ENCODE measurements around the gene FASTK.

FASTK gene

DNA sequence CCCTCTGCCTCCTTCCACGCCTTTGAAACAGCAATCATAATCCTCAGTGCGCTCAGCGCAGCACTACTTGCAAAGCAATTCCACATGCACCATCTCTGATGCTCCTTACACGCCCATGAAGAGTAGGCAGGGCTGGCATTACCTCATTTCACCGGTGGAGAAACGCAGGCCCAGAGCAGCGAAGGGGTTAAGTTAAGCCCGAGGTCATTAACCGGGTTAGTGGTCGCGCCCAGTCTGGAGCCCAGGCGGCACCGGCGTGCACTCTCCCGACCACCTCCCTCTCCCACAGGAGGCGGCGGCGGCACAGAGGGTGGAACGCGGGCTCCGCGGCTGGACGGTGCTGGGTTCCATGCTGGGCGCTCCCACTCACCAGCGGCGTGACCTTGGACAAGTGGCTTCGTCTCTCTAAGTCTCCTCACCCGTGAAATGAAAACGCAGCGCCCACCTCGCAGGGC is 515 bp downstream of the FASTK start:
- no peak for DNase-seq

GRCh38 chr7:151079199-151079910 is 1.3 kb downstream of the FASTK start:
- DNase-seq = no peak

DNA sequence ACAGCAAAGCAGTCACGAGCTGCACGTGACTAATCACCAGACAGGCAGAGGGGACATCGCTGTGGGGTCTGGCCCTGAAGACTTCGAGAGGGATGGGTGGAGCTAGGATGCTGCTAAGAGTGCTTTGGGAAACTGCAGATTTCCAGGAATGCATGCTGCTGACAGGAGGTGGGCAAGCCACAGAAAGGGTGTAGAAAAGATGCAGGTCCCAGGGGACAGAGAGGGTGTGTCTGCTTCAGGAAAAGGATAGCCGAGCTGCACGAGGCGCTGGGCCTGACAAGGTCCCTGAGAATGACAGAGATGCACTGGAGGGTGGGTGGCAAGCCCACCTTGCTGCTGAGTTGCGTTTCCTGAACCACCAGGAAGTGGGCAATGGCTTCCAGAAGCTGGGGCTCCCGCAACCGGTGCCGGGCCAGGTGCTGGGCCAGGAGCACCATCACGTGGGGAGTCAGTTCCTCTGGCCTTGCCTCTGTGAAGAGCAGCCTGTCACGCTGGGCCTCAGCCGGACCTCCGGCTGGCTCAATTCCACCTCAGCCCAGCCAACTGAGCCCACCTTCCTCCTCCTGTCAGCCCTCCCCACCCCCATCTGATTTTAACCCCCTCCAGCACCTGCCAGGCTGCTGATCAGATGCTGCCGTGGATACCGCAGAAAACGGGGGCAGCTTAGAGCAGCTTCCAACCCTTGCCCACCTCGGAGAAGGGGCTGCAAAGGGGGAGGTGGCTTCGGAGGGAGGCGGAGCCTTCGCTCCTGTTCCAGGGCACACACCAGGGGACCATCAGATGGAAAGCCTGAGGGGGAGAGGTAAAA is 2.2 kb downstream of the FASTK start:
- DNase-seq = no peak

GRCh38 chr7:151077705-151078232 is 2.8 kb downstream of the FASTK start:
- no peak for DNase-seq

DNA sequence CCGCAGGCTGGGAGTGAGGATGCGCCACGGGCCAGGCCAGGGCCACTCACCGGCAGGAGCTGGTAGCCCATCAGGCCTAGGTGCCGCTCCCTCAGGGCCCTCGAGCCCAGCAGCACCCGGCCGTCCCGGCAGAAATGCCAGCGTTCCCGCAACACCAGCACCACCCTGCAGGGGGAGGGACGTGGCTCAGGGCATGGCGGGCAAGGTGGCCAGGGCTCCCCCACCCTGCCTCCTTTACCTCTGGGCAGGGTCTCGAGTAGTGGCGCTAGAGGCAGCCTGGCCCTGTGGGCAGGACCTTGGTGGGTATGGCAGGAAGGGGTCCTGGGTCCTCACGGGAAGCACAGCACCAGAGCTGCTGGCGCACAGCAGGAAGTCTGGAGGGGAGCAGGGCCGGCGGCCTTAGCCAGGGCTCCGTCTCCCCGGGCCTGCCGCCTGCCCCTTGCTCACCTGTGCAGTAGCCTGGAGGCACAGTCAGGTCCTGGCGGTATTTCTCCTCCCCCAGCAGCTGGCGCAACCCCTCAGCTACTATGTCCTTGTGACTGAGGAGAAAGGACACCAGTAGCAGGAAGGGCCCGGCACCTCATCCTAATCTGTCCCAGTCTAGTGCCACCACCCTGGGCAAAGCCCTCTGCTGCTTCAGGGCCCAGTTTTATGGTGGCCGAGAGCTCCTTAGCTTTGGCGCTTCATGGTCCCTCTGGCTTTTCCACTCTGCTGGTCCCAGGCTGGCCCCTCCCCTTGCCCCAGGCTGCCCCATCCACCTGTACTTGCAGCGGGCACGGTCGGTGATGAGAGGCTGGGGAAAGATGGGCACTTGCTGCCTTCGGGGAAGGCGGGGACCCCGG is 3.5 kb downstream of the FASTK start:
- DNase-seq = no peak

DNA sequence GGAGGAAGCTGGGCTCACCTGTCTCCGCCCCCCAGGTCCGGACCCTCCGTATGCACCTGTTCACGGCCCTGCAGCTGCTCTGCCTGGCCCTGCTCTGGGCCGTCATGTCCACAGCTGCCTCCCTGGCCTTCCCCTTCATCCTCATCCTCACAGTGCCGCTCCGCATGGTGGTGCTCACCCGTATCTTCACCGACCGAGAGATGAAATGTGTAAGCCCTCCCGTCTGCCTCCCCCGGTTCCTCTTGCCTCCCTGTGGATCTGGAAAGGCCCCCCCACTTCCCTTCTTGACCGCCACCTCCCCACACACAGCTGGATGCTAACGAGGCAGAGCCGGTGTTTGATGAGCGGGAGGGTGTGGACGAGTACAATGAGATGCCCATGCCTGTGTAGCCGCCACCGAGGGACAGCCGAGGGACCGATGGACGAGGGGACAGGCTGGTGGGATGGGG is 4.6 kb downstream of the FASTK start:
- no peak for DNase-seq

- no peak for DNase-seq
These were observed 5.0 kb downstream of the FASTK start for GRCh38 chr7:151075662-151075971.

GRCh38 chr7:151074817-151075661 is 5.6 kb downstream of the FASTK start:
- no peak for DNase-seq

DNA sequence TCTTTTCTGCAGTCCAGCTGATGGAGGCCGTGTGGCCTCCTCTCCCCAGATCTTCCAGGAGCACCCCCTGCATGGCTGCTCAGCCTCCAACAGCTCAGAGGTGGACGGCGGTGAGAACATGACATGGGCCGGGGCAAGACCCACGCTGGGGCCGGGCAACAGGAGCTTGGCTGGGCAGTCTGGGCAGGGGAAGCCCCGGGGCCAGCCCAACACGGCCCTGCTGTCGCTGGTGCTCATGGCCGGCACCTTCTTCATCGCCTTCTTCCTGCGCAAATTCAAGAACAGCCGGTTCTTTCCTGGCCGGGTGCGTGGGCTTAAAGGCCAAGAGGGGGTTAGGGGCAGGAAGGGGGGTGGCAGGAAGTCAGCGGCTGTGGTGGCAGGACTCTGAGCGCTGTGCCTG is 6.6 kb downstream of the FASTK start:
- DNase-seq = no peak

DNA sequence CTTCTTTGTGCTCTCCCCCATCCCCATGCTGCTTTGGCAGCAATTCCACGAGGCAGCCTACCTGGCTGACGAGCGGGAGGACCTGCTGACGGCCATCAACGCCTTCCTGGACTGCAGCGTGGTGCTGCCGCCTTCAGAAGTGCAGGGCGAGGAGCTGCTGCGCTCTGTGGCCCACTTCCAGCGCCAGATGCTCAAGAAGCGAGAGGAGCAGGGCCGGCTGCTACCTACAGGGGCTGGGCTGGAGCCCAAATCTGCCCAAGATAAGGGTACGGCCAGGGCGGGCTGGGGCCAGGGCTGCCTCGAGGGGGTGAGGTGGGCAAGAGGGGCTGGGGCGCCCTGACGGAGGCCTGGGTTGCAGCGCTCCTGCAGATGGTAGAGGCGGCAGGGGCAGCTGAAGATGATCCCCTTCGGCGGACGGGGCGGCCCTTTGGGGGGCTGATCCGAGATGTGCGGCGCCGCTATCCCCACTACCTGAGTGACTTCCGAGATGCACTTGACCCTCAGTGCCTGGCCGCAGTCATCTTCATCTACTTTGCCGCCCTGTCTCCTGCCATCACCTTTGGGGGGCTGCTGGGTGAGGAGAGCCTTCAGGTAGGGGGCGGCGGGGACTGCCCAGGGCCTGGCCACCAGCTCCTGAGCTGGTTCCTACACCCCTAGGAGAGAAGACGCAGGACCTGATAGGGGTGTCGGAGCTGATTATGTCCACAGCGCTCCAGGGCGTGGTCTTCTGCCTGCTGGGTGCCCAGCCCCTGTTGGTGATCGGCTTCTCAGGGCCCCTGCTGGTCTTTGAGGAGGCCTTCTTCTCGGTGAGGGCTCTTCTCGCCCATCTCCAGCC is 9.4 kb downstream of the FASTK start:
- DNase-seq = no peak

DNA sequence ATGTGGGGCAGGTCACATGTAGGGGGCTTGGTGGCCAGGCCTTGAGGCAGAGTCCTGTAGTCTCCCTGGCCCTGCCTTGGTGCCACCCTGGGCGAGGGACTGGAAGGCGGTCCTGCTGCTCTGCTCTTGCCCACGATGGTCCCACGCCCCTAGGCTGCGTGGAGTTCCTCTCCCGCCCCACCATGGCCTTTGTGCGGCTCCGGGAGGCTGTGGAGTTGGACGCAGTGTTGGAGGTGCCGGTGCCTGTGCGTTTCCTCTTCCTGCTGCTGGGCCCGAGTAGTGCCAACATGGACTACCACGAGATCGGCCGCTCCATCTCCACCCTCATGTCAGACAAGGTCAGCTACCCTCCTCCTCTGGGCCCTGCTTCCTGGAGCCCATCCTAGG is 10.0 kb downstream of the FASTK start:
- no peak for DNase-seq

- no peak for DNase-seq
These were observed 10.6 kb downstream of the FASTK start for GRCh38 chr7:151069841-151070573.

DNA sequence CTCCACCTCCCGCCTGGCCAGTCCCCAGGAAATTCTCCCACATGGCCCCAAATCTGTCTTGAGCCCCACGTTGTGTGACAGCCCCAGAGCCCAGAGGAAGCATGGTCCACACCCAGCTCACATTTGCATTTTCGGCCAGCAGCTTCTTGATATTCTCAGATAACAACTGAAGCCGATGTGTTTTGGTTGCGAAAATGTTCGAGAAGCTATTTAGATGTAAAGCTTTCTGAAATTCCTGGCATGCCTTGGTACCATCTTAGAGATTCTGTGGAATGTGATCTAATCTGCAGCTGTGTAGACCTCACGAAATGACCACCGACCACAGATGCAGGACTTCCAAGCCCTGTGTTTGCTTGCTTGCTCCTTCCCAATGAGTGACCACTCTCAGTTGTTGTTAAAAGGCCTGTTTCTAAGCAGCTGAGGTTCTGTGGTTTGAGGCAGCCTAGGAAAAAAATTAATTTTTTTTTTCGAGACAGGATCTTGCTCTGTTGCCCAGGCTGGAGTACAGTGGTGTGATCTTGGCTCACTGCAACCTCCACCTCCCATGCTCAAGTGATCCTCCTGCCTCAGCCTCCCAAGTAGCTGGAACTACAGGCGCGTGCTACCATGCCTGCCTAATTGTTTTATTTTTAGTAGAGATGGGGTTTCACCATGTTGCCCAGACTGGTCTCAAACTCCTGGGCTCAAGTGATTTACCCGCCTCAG is 12.4 kb downstream of the FASTK start:
- DNase-seq = no peak

DNA sequence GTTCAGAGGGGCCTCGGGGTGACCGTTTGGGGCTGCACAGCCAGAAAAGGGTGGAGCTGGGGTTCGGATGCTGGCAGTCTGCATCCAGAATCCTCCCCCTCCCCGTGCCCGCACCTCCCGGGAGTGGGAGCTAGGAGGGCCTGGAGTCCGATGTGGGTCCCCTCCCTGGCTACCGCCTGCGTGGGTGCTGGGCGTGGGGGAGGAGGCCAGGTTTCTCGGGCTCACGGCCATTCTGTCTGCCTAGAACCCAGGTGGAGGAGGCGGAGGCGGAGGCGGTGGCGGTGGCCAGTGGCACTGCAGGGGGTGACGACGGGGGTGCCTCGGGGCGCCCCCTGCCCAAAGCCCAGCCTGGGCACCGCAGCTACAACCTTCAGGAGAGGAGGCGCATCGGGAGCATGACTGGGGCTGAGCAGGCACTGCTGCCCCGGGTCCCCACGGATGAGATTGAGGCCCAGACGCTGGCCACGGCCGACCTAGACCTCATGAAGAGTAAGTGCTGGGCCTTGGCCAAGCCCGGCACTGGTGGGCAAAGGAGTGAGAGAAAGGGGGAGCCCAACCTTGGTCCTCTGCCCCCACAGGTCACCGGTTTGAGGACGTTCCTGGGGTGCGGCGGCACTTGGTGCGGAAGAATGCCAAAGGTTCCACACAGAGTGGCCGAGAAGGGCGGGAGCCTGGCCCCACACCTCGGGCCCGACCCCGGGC is 14.2 kb downstream of the FASTK start:
- DNase-seq = no peak

DNA sequence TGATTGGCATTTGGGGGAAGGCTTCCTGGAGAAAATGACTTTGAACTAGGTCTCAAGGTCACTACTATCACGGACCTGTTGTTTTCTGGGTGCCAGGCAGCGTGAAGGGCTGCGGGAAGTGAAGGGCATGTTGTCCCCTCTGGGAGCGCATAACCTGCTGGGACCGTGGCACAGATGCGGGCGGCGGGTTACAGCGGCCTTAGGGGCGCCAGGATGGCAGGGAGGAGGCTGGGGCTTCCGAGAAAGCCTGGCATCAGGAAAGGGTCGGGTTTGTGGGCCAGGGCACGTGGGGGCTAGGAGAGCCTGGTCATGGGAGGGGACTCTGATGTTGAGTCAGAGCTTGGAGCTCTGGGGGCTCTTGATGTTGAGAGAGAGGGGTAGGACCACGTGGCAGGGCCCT is 15.1 kb downstream of the FASTK start:
- no peak for DNase-seq

DNA sequence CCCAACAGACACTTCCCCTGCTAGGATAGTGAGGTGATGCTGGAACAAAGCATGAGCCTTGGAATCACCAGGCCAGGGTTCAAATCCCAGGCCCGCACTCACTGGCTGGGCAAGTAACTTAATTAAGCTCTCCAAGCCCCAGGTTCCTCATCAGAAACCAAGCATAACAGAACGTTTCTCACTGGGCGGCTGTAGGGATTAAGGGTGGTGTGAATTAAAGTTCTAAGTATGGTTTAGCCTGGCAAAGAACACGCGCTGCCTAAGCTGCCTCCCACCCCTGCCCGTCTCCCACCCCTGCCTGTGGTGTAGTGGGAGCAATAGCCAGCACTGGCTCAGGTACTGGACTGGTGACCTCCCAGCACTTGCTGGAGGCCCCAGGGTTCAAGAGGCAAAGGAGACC is 15.6 kb downstream of the FASTK start:
- no peak for DNase-seq

DNA sequence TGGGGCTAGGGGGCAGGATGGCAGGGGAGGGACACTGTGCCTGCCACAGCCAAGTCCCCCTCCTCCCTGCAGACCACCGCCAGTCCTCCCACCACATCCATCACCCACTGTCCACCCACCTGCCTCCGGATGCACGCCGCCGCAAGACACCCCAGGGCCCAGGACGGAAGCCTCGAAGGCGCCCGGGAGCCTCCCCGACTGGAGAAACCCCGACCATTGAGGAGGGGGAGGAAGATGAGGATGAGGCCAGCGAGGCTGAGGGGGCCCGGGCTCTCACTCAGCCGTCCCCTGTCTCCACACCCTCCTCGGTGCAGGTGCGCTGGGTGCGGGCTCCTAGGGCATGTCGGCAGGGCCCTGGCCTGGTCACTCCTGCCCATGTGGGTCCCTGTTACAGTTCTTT is 16.2 kb downstream of the FASTK start:
- DNase-seq = no peak

DNA sequence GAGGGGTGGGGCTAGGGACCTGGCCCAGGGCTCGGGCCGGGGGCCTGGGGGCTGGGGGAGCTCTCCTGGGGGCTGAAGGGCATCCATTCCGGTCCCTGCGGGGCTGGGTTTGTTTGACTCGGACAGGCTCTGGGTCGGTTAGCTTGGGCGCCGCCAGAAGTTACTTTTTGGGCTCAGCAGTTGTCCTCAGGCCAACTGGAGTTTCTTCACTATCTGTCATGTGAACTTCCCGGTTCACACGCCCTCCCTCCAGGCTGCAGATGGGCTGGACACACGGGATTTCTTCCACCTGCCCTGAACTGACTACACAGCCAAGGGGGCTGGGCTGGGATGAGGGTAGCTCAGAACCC is 17.4 kb downstream of the FASTK start:
- DNase-seq = no peak

DNA sequence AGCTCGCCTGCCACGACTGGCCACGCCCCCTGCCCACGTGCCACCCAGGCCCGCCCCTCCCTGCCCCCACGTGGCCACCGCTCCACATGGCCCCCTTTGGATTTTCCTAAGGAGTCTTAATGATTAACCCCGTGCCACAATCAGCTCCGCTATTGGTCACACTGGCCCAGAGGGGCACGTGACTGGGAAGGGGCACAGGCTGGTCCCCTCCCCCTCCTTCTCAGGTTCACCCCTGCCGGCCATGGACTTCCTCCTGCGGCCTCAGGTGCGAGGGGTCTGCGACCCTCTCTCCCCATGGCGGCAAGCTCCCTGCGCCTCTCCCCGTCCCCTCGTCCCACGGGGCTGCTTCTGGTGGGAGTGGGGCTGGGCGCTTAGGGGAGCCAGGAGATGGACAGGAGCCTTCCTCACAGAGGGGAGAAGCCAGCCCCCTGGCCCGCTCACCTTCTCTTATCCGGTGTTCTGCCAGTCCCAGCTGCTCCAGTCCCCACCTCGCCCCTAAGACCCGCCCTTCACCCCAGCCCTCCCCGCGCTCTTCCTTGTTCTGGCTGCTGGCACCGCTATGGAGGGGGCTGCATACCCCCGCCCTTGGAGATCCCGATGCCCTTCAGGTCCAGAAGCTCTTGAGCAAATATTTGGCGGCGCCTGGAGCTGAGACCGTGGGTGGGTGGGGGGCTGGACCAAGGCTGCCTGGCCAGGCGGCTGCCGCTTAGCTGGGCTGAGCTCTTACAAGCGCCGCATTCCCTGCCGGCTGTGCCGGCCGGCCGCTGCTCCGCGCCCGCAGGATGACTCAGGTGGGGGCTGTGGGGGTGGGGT is 18.0 kb downstream of the FASTK start:
- DNase-seq = no peak
